Measurements from ENCODE around the gene TRIM38. TPM values are rescaled to one million over a fixed set of nuclear protein-coding genes. Genes with fewer than 3 reads are reported as not detected.
A peak's percentile ranks its signal among the peaks of the same experiment; 100 is the strongest.
"Not testable (repeated sequence)": the region's sequence is repeated elsewhere in the genome, so short reads cannot be mapped to it uniquely, and the experiment has no call there.

TRIM38 gene
- total RNA-seq, 2 experiments from 2014 or later, result 24.9 TPM

- ATAC-seq (peak; percentile 89), DNase-seq (peak; percentile 49)
- H3K9me3 Mint-ChIP-seq (ENCODE audit: low read depth), result peaks cover 10% of the 10 kb centered on the region
- peaks cover 22% of the 10 kb centered on the region for H3K4me1 Mint-ChIP-seq
- H3K27me3 Mint-ChIP-seq, result peaks cover 4% of the 10 kb centered on the region
- intact Hi-C loops (cut with DNase I, micrococcal nuclease), result loop anchor here (1.0 to 10.0 kb wide), 9 partner anchors 17 to 678 kb away; partner anchors contain the start of genes TRIM38 (in 2 of the 2) and CARMIL1 (in 1 of the 2)
- ChIA-PET POLR2A (no interaction called here), CTCF (interaction anchor here (1.1 to 1.8 kb wide), 6 partner anchors 16 to 229 kb away, joined by 3 to 7 read pairs (median 4); partner anchors contain the start of gene TRIM38)
- H3K4me3 Mint-ChIP-seq, result no peak overlapping the region
- peaks cover 4% of the 10 kb centered on the region for H3K36me3 Mint-ChIP-seq (ENCODE audit: low read depth)
- H3K27ac Mint-ChIP-seq, result no peak overlapping the region
These were observed 17.7 kb upstream of the TRIM38 start for GRCh38 chr6:25944688-25945574.

GRCh38 chr6:25945738-25946137, 16.9 kb upstream of the TRIM38 start:
- ATAC-seq; H3K27ac Mint-ChIP-seq; H3K4me3 Mint-ChIP-seq; DNase-seq; CTCF ChIA-PET; POLR2A ChIA-PET; H3K36me3 Mint-ChIP-seq (ENCODE audit: low read depth); H3K27me3 Mint-ChIP-seq: not testable (repeated sequence)
- Mint-ChIP-seq H3K9me3 (ENCODE audit: low read depth) (peaks cover 12% of the 10 kb centered on the region), H3K4me1 (peaks cover 22% of the 10 kb centered on the region)
- intact Hi-C loops (cut with DNase I, micrococcal nuclease), result loop anchor here (1.0 to 10.0 kb wide), 7 partner anchors 17 to 671 kb away; partner anchors contain the start of genes TRIM38 (in 2 of the 2) and CARMIL1 (in 1 of the 2)

DNA sequence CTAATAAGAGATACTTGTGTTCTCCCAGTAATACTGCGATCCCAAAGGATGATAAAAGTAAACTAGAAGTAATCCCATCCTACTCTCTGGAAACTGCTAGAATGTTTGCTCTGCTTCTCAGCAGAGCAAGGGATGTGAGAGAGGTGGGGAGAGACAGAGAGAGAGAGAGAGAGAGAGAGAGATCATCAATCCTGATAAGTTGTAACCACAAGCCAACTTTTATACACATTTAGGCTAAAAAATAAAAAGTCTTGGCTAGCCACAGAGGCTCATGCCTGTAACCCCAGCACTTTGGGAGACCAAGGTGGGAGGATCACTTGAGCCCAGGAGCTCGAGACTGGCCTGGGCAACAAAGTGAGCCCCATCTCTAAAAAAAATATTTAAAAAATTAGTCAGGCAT, 16.0 kb upstream of the TRIM38 start:
- ChIA-PET POLR2A (no interaction called here), CTCF (interaction anchor here (0.7 kb wide), 1 partner anchor 46 kb away, joined by 3 read pairs; no protein-coding TSS in a partner anchor)
- Mint-ChIP-seq H3K36me3 (ENCODE audit: low read depth) (peaks cover 4% of the 10 kb centered on the region), H3K9me3 (ENCODE audit: low read depth) (peaks cover 12% of the 10 kb centered on the region), H3K4me3 (no peak overlapping the region), H3K4me1 (peaks cover 22% of the 10 kb centered on the region), H3K27ac (no peak overlapping the region), H3K27me3 (peaks cover 4% of the 10 kb centered on the region)
- intact Hi-C loops (cut with DNase I, micrococcal nuclease), result loop anchor here in 1 of 2 experiments (10.0 kb wide), 2 partner anchors 62 to 672 kb away; partner anchors contain the start of gene CARMIL1
- ATAC-seq, result no peak
- no peak for DNase-seq

GRCh38 chr6:25947492-25947891, 15.1 kb upstream of the TRIM38 start:
- CTCF ChIA-PET; H3K27ac Mint-ChIP-seq; H3K4me3 Mint-ChIP-seq; H3K27me3 Mint-ChIP-seq; POLR2A ChIA-PET; H3K36me3 Mint-ChIP-seq (ENCODE audit: low read depth); DNase-seq; ATAC-seq: not testable (repeated sequence)
- Mint-ChIP-seq H3K9me3 (ENCODE audit: low read depth) (peaks cover 12% of the 10 kb centered on the region), H3K4me1 (peaks cover 22% of the 10 kb centered on the region)
- intact Hi-C loops (cut with DNase I, micrococcal nuclease), result loop anchor here in 1 of 2 experiments (10.0 kb wide), 2 partner anchors 63 to 673 kb away; partner anchors contain the start of gene CARMIL1

DNA sequence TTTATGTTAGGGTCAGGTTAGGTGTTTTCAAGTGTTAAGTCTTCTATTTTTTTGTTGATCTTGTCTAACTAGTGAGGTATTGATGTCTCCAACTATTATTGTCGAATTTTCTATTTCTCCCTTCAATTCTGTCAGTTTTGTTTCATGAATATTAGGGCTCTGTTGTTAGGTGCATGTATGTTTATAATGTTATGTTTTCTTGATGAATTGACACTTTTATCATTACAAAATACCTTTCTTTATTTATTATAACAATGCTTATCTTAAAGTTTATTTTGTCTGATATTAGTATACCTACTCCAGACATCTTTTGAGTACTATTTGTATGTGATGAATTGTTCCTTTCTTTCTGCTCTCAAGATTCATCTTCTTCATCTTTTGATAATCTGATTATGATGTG, 12.9 kb upstream of the TRIM38 start:
- no peak for ATAC-seq
- Mint-ChIP-seq H3K4me1 (peaks cover 19% of the 10 kb centered on the region), H3K4me3 (no peak overlapping the region), H3K9me3 (ENCODE audit: low read depth) (peaks cover 12% of the 10 kb centered on the region), H3K27ac (no peak overlapping the region), H3K36me3 (ENCODE audit: low read depth) (peaks cover 4% of the 10 kb centered on the region), H3K27me3 (peaks cover 2% of the 10 kb centered on the region)
- no peak for DNase-seq
- POLR2A ChIA-PET, result interaction anchor here (0.6 kb wide), 1 partner anchor 72 kb away, joined by 3 read pairs; no protein-coding TSS in a partner anchor
- intact Hi-C loops (cut with DNase I, micrococcal nuclease), result loop anchor here in 1 of 2 experiments (10.0 kb wide), 2 partner anchors 65 to 675 kb away; partner anchors contain the start of gene CARMIL1
- CTCF ChIA-PET, result interaction anchor here (0.7 kb wide), 1 partner anchor 9 kb away, joined by 3 read pairs; no protein-coding TSS in a partner anchor

DNA sequence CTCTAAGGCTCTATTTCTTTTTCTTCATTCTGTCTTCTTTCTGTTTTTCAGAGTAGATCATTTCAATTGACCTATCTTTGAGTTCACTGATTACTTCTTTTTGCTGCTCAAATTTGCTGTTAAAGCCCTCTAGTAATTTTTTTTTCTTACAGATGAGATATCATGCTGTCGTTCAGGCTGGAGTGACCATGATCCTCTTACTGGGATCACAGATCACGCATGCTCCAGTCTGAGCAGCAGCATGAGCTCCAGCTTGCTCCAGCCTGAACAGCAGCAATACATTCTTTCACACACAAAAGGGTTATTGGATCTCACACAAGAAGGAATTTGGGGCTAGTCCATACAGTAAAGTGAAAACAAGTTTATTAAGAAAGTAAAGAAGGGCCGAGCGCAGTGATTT, 12.3 kb upstream of the TRIM38 start:
- Mint-ChIP-seq H3K27me3 (peaks cover 2% of the 10 kb centered on the region), H3K4me3 (no peak overlapping the region), H3K36me3 (ENCODE audit: low read depth) (peaks cover 4% of the 10 kb centered on the region), H3K27ac (no peak overlapping the region), H3K4me1 (peaks cover 13% of the 10 kb centered on the region), H3K9me3 (ENCODE audit: low read depth) (peaks cover 11% of the 10 kb centered on the region)
- ATAC-seq (no peak), DNase-seq (no peak)
- intact Hi-C loops (cut with DNase I, micrococcal nuclease), result no loop called here
- POLR2A ChIA-PET, result no interaction called here
- CTCF ChIA-PET, result interaction anchor here (0.7 kb wide), 1 partner anchor 9 kb away, joined by 3 read pairs; no protein-coding TSS in a partner anchor

- peaks cover 4% of the 10 kb centered on the region for H3K9me3 Mint-ChIP-seq (ENCODE audit: low read depth)
- ATAC-seq (no peak), DNase-seq (no peak)
- peaks cover 5% of the 10 kb centered on the region for H3K4me1 Mint-ChIP-seq
- H3K27me3 Mint-ChIP-seq, result peaks cover 2% of the 10 kb centered on the region
- H3K4me3 Mint-ChIP-seq, result no peak overlapping the region
- CTCF ChIA-PET, result no interaction called here
- POLR2A ChIA-PET, result no interaction called here
- intact Hi-C loops (cut with DNase I, micrococcal nuclease), result no loop called here
- no peaks in the 10 kb centered on the region for H3K36me3 Mint-ChIP-seq (ENCODE audit: low read depth)
- H3K27ac Mint-ChIP-seq, result no peak overlapping the region
These were observed 11.1 kb upstream of the TRIM38 start for GRCh38 chr6:25951296-25952032.

DNA sequence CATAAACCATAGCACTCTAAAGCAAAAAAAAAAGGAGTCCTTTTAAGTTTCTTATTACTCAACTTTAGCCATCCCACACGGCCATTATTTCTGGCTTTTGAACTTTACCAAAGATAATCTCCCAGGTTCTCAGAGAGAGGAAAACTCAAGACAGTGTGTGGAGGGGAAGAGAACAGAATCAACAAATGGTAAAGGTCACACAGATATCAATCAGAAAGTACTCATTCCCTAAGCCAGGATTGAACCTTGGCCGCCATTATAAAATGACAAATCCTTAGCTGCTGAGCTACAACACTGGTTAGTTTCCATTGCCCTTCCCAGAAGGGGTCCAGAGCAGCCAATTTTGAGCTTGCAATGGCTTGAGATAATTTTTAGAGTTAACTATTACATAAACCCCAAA, 10.1 kb upstream of the TRIM38 start:
- CTCF ChIA-PET, result interaction anchor here (0.8 to 0.9 kb wide), 2 partner anchors 13 to 234 kb away, joined by 3 to 4 read pairs; no protein-coding TSS in a partner anchor
- peaks cover 2% of the 10 kb centered on the region for H3K27me3 Mint-ChIP-seq
- POLR2A ChIA-PET, result no interaction called here

DNA sequence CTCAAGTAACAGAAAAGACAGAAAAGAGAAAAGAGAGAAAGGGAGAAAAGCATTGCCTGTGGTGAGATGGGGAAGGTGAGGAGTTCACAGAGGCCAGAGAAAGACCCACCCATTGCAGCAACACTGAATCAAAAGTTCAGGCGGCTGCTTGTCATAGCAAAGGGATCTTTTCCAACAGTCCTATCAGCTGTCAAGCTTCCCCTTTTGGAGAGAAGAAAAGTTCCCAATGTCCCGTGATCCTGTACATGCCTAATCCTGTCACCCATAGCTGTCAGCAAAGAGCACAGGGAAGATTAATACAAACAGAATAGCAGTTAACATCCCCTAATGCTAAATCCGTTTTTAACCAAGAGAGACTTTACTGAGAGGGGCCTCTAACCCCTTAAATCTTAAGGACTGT, 8.9 kb upstream of the TRIM38 start:
- DNase-seq, result no peak
- Mint-ChIP-seq H3K36me3 (ENCODE audit: low read depth) (peaks cover 7% of the 10 kb centered on the region), H3K27ac (no peak overlapping the region), H3K4me1 (peaks cover 8% of the 10 kb centered on the region), H3K4me3 (no peak overlapping the region), H3K9me3 (ENCODE audit: low read depth) (peaks cover 10% of the 10 kb centered on the region), H3K27me3 (peaks cover 2% of the 10 kb centered on the region)
- CTCF ChIA-PET, result no interaction called here
- intact Hi-C loops (cut with DNase I, micrococcal nuclease), result no loop called here
- POLR2A ChIA-PET, result no interaction called here
- no peak for ATAC-seq

More for the DNA sequence above, 10.1 kb upstream of the TRIM38 start:
- no peaks in the 10 kb centered on the region for H3K4me1 Mint-ChIP-seq
- no peak overlapping the region for H3K4me3 Mint-ChIP-seq
- ATAC-seq, result no peak
- H3K9me3 Mint-ChIP-seq (ENCODE audit: low read depth), result peaks cover 2% of the 10 kb centered on the region
- intact Hi-C loops (cut with DNase I, micrococcal nuclease), result no loop called here
- no peak overlapping the region for H3K27ac Mint-ChIP-seq
- no peaks in the 10 kb centered on the region for H3K36me3 Mint-ChIP-seq (ENCODE audit: low read depth)
- no peak for DNase-seq

- DNase-seq, result no peak
- CTCF ChIA-PET, result no interaction called here
These were observed 7.8 kb upstream of the TRIM38 start for GRCh38 chr6:25954756-25955155.

GRCh38 chr6:25956226-25956625, 6.4 kb upstream of the TRIM38 start:
- Mint-ChIP-seq H3K4me1 (peaks cover 33% of the 10 kb centered on the region), H3K27me3 (peaks cover 2% of the 10 kb centered on the region), H3K27ac (peak overlapping the region; percentile 17), H3K4me3 (no peak overlapping the region), H3K9me3 (ENCODE audit: low read depth) (peaks cover 27% of the 10 kb centered on the region), H3K36me3 (ENCODE audit: low read depth) (peaks cover 26% of the 10 kb centered on the region)
- ChIA-PET POLR2A (no interaction called here), CTCF (no interaction called here)
- DNase-seq (no peak), ATAC-seq (no peak)
- intact Hi-C loops (cut with DNase I, micrococcal nuclease), result no loop called here

More at GRCh38 chr6:25954756-25955155, 7.8 kb upstream of the TRIM38 start:
- Mint-ChIP-seq H3K27me3 (peaks cover 2% of the 10 kb centered on the region), H3K9me3 (ENCODE audit: low read depth) (peaks cover 19% of the 10 kb centered on the region), H3K4me3 (no peak overlapping the region), H3K4me1 (peaks cover 18% of the 10 kb centered on the region), H3K27ac (no peak overlapping the region), H3K36me3 (ENCODE audit: low read depth) (peaks cover 15% of the 10 kb centered on the region)
- ATAC-seq, result no peak
- intact Hi-C loops (cut with DNase I, micrococcal nuclease), result no loop called here
- POLR2A ChIA-PET, result no interaction called here
